Suppressor macrophage (primary cell): ENCODE measurements around the gene NUSAP1.
"Not testable (repeated sequence)": the region's sequence is repeated elsewhere in the genome, so short reads cannot be mapped to it uniquely, and the experiment has no call there.

Source experiments
- DNase-seq, 4 experiments: peaks; one replicate each; pipeline ENCODE4 v3.0.0-alpha.2; 2020 to 2022

The NUSAP1 gene

DNA sequence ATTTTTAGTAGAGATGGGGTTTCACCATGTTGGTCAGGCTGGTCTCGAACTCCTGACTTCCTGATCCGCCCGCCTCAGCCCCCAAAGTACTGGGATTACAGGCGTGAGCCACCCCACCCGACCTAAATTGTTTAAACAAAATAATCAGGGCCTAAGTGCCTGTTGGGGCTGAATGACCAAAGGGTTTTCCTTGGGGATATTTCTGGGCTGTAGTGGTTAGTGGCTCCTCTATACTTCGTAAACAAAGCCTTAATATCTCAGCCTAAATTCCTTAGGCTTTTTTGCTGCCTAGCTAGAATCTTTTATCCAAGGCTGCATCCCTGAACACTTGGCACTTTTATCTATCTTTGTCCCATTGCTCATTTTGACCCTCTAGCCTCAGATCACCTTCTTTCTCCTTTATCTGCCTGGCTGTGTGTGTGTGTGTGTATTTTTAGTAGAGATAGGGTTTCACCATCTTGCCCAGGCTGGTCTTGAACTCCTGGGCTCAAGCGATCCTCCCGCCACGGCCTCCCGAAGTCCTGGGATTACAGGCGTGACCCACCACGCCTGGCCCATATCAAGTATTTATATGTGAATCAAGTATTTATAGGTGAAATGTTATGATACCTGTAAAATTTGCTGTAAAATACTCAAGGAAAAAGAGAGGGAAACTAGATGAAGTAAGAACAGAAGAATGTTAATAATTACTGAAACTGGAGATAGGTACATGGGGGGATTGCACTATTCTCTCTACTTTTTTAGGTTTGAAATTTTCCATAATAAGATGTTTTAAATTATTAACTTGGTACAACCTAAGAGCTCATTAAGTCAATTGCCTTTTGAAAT lies 1.8 kb downstream of the NUSAP1 start:
- DNase-seq: no peak

DNA sequence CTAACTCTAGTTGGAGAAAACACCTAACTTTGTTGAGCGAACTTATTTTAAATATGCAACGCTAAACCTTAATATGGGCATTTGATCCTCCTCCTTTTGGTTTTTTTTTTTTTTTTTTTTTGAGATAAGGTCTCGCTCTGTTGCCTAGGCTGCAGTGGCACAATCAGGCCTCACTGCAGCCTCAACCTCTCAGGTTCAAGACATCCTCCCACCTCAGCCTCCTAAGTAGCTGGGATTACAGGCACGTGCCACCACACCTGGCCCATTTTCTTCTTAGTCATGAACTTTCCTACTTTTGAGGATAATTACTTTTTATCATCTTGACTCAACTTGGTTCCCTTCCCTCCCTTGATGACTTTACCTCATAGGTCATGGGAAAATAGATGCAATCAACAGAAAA lies 3.9 kb downstream of the NUSAP1 start:
- DNase-seq: no peak

DNA sequence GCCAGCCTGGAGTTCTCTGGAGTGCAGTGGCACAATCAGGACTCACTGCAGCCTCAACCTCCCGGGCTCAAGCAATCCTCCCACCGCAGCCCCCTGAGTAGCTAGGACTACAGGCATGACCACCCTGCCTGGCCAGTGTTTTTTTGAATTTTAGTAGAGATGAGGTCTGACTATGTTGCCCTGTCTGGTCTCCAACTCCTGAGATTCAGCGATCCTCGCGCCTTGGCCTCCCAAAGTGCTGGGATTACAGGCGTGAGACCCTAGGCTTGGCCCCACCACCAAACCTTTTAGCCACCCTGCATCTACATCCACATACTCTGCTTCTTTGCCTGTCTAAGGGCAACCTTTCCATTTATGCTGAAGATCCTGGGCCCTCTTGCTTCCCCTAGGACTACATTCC lies 4.4 kb downstream of the NUSAP1 start:
- DNase-seq: no peak

DNA sequence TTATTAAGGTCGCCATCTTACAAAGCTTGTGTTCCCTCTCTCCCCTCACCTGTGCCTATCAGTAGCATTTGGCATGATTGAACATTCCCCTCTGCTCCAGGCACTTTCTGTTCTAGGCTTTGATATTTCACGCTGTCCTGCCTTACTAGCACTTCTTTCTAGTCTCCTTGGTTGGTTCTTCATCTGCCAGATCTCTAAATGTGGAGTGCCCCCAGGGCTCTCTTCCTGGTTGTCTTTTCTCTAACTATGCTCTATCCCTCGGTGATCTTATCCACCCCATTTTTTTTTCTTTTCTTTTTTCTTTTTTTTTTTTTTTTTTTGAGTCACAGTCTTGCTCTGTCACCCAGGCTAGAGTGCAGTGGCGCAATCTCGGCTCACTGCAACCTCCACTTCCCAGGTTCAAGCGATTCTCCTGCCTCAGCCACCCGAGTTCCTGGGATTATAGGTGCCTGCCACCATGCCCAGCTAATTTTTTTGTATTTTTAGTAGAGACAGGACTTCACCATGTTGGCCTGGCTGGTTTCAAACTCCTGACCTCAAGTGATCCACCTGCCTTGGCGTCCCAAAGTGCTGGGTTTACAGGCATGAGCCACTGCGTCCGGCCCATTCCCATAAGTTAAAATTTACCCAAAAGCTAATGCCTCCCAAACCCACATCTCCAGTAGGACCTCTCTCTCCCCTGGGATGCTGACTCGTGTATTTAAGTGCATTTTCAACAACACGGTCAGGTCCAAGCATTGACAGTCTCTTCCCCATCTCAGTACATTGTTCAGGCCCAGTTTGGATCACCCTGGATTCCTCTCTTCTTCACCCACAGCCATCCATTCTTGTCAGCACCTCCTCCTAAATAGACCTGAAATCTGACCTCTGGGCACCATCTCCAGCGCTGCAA lies 5.2 kb downstream of the NUSAP1 start:
- no peak for DNase-seq

DNA sequence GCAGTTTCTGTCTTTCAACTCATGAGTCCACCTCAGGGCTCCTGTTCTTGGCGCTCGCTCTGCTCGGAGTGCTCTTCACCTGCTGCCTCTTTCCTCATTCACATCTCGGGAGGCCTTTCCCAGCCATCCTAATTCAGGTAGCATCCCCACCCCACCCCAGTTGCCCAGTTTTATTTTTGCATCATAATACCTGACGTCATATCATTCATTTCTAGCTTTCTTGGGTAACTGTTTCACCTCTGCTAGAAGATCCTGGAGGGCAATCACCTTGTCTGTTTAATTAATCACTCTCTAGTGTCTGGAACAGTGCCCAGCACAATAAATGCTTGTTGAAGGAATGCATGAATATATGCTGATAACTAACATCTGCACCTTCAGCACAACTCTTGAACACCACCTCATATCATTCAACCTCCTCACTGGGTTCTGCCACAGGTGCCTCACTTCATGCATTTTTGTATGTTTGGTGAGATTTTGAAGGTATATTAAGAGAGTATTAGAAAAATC lies 7.6 kb downstream of the NUSAP1 start:
- DNase-seq: no peak

DNA sequence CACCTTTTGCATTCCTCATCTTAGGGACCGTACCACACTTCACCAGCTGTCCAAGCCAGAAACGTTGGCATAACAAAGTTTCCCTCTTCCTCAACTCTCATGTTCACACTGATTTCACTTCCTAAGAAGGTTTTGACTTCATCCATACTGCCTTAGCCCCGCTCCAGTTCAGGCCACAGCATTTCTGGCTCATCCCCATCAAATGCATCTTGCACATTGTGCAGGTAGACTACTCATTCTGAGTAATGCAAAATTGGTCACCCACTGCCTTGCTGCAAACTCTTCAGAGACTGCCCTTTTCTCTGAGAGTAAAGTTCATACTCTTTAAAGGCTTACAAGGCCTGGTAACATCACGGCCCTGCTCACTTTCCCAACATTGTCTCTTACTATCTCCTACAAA lies 8.8 kb downstream of the NUSAP1 start:
- no peak for DNase-seq

DNA sequence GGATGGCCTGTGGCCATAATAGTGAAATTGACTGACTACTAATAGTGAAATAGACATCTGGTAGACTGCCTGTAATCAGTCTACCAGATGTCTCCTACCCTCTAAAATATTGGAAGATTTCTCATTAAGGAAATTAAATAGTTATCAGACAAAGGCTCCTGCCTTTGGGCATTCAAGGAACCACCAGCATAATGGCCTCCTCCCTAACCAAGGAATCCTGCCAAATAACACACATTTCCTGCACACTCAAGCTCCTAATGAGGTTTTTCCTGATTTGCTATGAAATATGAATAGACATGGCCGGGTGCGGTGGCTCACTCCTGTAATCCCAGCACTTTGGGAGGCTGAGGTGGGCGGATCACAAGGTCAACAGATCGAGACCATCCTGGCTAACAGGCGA lies 14.6 kb downstream of the NUSAP1 start:
- DNase-seq: no peak

DNA sequence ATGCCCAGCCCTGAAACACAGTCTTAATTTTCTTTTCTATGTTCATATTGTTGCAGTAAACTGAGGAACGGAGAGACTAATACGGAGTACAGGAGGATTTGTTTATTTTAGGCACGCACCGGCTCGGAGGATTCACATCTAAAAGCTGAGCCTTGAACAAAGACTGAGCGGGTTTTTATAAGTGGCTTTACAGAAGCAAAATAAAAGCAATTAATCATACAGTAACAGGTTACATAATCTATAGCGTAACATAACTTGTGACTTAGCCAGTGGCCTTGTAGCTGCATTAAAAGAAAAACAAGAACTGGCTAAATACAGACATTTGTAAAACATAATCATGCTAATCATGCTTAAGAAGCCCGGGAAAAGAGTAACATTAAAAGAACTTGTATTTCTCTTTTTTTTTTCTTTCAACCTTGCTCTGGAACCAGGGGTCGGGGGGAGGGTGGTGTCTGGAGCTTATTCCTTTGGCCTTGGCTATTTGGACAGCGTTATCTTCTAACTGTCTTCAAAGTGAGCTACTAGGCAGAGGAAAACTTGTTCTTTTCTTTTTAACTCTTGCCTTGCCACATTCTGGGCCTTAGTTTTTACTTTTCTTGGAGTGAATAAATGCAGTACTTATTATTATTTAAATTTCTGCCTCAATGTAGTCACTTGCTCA lies 17.5 kb downstream of the NUSAP1 start:
- DNase-seq: no peak

DNA sequence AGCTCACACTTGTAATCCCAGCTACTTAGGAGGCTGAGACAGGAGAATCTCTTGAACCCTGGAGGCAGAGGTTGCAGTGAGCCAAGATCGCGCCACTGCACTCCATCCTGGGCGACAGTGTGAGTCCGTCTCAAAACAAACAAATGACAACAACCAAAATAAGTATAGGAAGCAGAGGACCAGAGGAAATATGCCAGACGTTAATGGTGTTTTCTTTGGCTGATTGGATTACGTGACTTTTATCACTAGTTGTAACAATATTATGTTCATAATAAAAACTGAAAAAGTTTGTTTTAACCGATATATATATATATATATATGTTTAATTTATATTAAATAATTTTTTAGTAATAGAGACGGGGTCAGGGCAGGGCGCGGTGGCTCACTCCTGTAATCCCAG lies 21.7 kb downstream of the NUSAP1 start:
- DNase-seq: no peak

DNA sequence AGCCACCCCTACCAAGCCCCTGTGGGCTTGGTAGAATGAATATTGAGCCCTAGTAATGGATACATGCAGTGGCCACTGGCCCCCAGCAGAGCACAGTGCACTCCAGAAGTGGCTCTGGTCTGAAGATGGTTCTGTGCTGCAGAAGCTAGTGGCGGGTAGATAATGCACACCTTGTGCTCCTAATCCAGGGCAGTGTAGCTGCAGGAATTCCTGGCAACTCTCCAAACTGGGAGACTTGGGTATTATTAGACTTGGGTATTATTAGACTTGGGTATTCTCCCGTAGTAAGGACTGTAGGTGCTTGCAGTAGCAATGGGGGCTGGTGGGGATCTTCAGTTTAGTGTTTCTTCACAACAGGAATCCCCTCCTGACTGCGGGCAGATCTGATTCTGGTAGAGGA lies 34.7 kb downstream of the NUSAP1 start:
- no peak for DNase-seq

DNA sequence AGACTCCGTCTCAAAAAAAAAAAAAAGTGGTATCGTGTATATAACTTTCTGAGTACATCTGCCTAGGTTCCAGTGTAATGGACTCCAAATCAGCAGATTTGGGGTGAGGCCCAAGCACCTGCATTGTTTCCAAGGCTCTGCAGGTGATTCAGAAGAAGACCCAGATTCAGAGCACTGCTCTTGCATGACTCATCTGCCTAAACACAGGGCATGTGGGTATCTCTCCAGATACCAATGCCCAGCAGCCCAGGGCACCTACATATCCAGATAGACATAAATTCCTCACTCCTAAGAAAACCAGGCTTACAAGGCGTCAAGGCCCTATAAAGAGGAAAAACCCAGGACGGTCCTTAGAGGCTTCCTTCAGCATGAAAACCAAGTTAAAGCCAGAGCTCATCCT lies 45.3 kb downstream of the NUSAP1 start:
- DNase-seq: no peak

DNA sequence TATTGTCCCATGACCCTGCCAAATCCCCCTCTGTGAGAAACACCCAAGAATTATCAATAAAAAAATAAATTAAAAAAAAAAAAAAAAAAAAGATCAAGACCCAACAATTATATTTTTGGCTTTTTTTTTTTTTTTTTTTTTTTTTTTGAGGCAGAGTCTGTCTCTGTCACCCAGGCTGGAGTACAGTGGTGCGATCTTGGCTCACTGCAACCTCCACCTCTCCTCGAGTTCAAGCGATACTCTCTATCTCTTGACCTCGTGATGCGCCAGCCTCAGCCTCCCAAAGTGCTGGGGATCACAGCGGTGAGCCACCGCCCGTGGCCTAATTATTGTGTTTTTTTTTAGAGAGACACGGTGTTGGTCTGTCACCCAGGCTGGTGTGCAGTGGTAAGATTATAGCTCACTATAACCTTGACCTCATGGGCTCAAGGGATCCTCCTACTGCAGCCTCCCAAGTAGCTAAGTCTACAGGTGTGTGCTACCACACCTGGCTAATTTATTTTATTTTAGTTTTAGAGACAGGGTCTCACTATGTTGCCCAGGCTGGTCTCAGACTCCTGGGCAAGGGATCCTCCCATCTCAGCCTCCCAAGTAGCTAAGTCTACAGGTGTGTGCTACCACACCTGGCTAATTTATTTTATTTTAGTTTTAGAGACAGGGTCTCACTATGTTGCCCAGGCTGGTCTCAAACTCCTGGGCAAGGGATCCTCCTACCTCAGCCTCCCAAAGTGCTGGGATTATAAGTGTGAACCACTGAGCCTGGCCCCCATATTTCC lies 51.5 kb downstream of the NUSAP1 start:
- DNase-seq: not testable (repeated sequence)

DNA sequence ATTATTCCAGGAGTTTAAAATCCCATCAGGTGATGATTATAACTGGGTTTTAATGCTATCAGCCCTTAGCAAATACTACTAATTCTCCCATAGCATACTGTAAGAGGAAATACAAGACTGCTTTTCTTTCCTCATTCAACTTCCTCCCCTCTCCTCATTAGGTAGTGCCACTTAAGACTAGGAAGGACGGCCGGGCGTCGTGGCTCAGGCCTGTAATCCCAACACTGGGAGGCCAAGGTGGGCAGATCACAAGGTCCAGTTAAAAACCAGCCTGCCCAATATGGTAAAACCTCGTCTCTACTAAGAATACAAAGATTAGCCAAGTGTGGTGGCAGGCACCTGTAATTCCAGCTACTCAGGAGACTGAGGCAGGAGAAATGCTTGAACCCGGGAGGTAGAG lies 55.0 kb downstream of the NUSAP1 start:
- peak in 2 of 4 experiments; percentile 16 to 20 for DNase-seq

DNA sequence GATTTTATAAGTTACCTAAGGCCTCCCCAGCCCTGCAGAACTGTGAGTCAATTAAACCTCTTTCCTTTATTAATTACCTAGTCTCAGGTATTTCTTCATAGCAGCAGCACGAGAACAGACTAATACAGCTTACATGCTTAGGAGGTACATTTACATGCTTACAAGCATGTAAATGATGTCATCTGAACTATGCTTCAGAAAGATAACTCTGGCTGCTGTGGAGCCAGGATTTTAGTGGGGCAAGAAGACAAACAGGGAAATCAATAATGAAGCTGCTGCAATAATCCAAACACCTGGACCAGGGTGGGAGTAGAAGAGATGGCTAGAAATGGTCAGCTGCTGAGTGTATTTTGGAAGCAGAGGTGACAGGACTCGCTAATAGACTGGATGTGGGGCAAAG lies 60.0 kb downstream of the NUSAP1 start:
- DNase-seq: no peak

DNA sequence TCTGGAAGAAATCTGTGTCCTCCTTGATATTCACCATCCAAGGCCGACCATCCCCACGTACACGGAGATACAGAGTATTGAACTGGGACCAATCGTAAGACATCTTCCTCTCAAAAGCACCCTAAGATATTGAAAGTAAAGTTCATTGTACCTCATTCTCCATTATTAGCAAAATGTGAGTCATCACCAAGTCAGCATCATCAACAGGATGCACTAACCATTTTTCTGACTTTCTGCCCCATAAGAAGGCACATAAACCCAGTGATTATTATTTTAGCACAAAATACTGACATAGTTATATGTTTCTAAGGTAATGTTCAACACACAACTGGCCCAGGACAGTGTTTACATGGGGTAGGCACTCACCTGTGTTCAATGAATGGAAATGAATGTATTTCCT lies 62.2 kb downstream of the NUSAP1 start:
- no peak for DNase-seq

DNA sequence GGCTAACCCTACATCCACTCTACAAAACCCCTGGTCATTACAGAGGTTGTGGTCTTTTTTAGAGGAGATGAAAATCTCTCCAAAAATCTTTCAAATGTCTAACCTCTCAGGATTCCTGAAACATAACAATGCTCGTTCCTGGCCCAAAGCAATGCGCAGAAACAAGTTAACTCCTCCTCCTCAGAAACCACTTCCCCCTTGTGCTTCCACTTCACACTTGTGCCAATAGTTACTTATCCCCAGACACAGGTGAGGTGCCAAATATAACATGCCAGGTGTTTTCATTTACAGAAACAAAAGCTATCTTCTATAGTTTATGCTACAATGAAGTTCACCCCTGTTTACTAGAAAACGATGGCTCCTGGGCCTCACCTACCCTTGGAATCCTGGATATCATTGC lies 63.4 kb downstream of the NUSAP1 start:
- DNase-seq: no peak

DNA sequence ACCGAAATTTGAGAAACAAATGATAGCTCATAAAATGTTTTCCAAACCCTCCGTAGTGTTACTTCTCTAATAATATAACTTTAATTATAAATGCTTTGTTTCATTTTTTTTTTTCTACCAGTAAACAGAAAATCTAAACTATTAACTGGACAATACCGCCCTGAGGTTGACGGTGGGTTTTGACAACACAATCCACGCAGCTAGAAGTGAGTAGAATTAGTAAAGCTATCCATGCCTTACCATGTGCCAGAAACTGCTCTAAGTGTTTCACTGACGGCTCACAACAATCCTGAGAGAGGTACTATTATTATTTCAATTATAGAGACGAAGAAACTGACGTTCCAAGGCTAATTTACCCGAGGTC lies 69.2 kb downstream of the NUSAP1 start:
- DNase-seq: no peak

DNA sequence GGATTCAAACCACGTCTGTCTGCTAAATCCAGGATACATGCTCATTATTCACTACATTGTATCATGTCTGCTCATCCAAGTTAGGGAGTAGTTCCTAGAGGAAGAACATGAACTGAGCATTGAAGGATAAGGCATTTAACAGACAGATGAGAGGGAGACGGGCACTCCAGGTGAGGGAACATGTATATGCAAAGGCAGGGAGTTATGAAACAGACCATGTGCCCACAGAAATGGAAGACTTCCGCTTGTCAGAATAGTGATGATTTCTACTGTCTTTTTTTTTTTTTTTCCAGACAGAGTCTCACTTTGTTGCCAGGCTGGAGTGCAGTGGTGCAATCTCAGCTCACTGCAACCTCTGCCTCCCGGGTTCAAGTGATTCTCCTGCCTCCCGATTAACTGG lies 74.7 kb downstream of the NUSAP1 start:
- DNase-seq: peak in 3 of 4 experiments; percentile 28 to 38 (median 32)

DNA sequence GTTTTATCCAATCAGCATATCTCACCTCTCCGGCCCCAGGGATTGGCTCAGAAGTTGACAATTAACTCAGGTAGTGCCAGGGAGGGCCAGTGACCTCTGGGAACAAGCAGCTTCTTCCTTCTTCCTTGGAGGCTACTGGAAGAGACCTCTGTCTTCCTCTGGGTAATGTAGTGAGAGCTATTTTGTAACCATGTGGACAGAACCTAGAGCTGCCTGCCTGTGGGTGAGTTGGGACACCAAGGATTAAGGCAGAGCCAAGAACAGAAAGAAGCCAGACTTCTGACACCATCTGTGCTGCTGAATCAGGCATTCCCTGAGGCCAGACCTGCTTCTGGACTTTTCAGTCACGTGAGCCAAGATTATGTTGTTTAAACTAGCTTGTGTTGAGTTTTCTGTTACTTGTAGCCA lies 75.6 kb downstream of the NUSAP1 start:
- peak; percentile 29 to 61 (median 48) for DNase-seq

DNA sequence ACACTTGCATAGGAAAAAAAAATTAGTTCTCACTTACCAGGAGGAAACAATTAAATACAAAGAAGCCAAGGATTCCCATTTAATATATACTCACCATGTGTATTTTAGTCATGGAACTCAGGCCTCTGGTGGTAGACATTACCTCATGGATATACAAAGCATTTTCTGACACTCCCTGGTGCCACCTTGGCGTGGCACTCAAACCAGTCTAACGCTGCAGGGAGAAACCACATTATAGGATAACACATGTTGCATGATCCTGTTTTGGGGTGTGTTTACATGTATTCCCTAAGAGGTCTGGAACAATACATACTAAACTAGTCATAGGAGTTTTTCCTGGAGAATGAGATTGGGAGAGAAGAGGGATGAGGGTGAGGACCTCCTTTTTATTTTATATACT lies 78.3 kb downstream of the NUSAP1 start:
- no peak for DNase-seq

DNA sequence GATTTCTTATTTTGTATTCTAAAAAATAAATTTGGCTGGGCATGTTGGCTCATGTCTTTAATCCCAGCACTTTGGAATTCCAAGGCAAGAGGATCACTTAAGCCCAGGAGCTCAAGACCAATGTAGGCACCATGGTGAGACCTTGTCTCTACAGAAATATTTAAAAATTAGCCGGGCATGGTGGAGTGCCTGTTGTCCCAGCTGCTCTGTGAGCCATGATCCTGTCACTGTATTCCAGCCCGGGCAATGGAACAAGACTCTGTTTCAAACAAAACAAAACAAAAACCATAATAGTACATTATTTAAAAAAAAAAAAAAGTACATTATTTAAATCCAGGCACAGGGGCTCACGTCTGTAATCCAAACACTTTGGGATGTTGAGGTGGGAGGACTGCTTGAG lies 78.8 kb downstream of the NUSAP1 start:
- DNase-seq: no peak

DNA sequence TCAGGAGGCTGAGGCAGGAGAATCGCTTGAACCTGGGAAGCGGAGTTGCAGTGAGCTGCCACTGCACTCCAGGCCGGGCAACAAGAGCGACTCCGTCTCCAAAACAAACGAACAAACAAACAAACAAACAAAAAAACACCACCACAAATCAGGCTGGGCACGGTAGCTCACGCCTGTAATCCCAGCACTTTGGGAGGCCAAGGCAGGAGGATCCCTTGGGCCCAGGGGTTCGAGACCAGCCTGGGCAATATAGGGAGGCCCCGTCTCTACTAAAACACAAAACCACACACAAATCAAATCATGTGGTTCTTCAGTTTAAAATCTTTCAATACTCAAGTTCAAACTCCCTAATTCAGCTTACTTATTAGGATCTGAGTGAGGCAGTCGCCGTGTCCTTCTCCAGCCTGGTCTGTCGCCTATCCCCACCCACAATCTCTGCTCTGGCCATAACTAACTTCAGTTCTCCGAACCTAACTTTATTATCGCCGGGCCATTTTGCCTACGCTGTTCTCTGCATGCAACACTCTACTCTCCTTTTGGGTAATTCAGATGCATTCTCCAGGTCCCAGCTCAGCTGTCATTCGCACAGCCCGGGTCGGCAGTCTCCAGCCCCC lies 83.6 kb downstream of the NUSAP1 start:
- DNase-seq: no peak
